Activated CD4-positive, alpha-beta T cell treated with anti-CD3 and anti-CD28 coated beads, Interleukin-2, amount 50 U/mL, for 16 hours (primary cell): ENCODE measurements around the gene DGKI.

Experiments used
- DNase-seq: peaks from one replicate; pipeline ENCODE4 v3.0.0-alpha.2; 2020

DGKI gene

DNA sequence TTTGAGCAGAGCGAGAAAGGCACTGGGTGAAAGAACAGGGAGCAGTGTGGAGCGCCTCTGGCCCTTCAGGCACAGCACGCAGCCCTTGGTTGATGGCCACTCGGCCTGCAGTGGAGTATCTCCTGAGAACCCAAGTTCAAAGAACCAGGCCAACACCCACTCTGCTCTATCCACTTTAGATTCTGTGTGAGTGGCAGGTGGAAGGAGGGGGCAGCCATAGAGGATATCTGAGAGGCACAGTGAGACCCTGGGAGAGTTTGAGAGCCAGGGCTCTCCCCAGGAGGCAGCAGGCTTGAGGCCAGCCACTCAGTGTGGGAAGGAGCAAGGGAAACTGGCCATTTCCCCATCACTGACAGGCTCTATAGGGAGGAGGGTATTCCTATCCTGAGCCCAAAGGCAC, 450.7 kb downstream of the DGKI start:
- DNase-seq = no peak

DNA sequence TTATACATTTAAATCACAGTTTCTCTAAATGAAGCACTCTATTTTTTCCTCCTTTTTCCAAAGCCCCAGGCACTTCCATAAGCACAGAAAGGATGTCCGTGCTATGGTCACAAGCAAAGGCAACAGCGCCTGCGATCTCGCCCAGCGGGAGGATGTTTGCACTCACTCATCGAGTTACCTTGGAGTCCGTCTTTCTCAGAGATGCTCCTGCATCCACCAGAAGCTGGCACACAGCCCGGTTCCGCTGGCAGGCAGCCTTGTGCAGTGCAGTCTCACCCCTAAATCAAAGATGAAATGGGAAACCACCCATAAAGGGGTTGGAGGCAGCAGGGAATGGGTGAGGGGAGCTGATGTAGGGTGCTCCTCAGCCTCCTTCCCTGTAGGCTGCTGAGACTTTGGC, 451.4 kb downstream of the DGKI start:
- DNase-seq = no peak

- DNase-seq = no peak
Observed at GRCh38 chr7:137393570-137393969, 453.2 kb downstream of the DGKI start.

- no peak for DNase-seq
Observed at GRCh38 chr7:137390076-137390475, 456.7 kb downstream of the DGKI start.

- no peak for DNase-seq
Observed at GRCh38 chr7:137388916-137389315, 457.9 kb downstream of the DGKI start.

- no peak for DNase-seq
Observed at GRCh38 chr7:137386966-137387365, 459.8 kb downstream of the DGKI start.

DNA sequence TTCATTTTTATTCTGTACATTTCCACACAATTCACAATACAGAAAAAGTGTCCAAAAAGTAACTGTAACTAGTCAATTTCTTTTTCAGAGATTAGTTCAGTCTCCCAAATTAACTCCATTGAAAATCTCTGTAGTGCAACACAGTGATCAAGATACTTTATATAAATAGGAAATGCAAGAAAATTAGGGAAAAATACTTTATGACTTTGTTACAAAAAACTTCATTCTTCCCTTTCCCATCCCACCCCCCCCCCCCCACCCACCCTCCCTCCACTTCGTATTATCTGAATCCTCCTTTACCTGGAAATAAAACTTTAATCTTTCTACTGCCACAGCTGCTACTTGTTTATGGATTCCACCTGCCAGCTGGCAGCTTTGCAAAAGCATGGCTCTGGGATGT, 465.7 kb downstream of the DGKI start:
- DNase-seq = no peak

DNA sequence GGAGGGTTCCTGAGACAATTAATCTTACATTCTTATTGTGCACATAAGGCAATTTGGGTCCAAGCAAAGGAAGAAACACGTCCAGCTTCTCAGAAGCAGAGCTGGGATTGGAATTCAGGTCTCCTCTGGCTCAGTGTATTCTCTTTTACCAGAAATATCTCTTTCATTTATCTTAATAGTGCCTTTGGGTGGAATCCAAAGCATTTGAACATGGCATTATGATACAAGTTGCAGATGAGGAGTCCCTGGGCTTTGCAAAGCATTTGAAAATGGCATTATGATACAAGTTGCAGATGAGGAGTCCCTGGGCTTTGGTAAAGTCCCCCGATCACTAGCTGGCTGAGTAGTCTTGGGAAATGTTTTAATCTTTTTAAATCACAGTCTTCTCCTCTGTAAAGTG, 473.3 kb downstream of the DGKI start:
- no peak for DNase-seq

GRCh38 chr7:137371616-137372015, 475.2 kb downstream of the DGKI start:
- no peak for DNase-seq

GRCh38 chr7:137366995-137367394, 479.8 kb downstream of the DGKI start:
- no peak for DNase-seq

- no peak for DNase-seq
Observed at GRCh38 chr7:137363683-137364082, 483.1 kb downstream of the DGKI start.

- DNase-seq = no peak
Observed at GRCh38 chr7:137360087-137360679, 486.6 kb downstream of the DGKI start.

- DNase-seq = no peak
Observed at GRCh38 chr7:137354961-137355360, 491.8 kb downstream of the DGKI start.

DNA sequence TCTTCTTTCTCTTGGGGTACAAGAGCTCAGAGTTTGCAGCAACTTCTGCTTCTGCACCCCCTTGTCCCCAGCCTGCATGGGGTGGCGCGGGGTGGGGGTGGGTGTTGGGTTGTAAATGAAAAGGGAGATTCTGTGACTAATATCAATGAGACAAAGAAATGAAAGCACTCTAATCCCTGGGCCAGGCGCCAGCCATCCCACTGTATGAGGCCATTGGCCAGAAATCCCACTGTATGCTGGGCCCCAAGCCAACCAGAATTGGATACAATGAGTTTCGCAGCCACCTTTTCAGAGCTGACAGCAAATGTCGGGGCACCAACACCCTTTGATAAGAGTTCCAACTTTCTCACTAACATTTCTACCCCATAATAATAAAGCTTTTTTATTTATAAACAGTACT, 492.4 kb downstream of the DGKI start:
- DNase-seq = no peak

- DNase-seq = no peak
Observed at GRCh38 chr7:137351941-137352340, 494.8 kb downstream of the DGKI start.

DNA sequence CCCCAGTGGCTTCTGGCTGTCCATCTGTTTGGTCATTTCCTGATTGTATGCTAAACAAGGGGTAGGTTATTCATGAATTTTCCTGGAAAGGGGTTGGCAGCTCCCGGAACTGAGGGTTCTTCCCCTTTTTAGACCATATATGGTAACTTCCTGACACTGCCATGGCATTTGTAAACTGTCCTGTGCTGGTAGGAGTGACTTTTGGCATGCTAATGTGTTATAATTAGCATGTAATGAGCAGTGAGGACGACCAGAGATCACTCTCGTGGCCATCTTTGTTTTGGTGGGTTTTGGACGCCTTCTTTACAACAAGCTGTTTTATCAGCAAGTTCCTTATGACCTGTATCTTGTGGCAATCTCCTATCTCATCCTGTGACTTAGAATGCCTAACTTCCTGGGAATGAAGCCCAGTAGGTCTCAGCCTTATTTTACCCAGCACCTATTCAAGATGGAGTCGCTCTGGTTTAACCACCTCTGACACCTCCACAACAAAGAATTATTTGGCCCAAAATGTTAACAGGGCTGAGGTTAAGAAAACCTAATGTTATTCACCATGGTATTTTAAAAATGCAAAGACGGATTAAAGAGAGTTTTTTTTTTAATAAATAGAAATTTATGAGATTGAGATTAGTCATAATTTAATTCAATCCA, 500.9 kb downstream of the DGKI start:
- DNase-seq = no peak

DNA sequence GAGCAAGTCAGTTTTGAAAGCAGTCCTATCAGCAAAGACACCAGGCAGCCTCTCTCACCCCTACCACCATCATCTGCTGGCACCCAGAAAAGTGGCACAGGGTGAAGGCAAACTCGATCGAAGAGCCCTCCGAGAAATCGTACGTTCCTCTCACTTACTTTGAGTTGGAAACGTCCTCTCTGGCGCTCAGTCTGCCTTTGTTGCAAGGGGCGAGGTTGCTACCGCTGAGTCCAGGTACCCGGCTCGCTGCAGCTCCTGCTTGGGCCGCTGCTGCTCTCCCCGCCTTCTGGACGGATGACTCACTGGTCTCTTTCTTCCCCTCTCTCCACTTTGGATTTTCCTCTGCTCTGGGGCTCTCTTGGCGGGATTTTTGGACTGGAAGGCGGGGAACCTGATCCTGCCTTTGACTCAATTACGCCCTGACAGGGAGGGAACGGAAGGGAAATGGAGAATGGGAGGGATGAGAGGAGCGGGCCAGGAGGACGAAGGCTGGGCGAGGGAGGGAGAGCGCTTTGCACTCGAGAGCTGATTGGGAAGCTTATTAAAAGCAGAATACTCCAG, 503.4 kb downstream of the DGKI start, which contains the start of gene PTN:
PTN (minus strand) TSS at position 453 of the 561 bp plus-strand sequence. CDS start 88,760 bp downstream, outside the sequence.
- DNase-seq = no peak

DNA sequence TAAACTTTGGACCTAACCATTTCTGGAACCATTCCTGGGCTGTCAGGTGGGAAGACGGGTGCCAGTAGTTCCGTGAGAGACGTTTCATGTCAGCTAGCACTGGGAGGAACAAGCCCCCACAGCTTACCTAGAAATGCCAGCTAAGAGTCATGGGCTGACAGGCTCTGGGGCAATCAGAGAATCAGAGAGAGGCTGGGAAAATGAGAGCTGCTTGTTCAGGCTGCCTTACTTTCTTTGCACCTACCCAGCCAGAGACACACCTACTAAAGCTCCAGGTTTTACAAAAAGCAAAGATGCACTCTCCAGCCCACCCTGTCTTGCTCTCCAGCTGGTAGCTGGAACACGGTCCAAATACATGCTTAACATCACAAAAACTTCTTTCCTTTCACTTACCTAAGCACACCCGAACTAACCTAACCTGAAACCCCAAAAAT, 503.9 kb downstream of the DGKI start:
- DNase-seq = no peak

DNA sequence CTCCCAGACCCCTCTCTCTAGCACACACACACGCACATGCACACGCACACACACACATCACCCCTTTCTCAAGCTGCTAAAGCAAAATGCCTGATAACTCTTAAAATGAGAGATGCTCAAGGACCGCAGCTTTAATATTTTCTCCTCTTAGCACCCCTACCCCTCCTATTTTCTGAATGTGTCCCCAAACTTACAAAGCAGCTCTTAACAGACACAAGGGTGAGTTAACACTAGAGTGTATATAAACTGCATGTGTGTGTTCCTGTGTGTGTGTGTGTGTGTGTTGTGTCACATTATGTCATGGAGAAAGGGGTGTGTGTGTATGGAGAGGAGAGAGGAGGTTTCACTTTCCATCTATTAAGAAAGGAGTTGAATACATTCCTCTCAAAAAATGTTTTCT, 504.5 kb downstream of the DGKI start:
- no peak for DNase-seq

- DNase-seq = no peak
Observed at GRCh38 chr7:137337902-137338301, 508.9 kb downstream of the DGKI start.

GRCh38 chr7:137335814-137336213, 511.0 kb downstream of the DGKI start:
- DNase-seq = peak; percentile 5

DNA sequence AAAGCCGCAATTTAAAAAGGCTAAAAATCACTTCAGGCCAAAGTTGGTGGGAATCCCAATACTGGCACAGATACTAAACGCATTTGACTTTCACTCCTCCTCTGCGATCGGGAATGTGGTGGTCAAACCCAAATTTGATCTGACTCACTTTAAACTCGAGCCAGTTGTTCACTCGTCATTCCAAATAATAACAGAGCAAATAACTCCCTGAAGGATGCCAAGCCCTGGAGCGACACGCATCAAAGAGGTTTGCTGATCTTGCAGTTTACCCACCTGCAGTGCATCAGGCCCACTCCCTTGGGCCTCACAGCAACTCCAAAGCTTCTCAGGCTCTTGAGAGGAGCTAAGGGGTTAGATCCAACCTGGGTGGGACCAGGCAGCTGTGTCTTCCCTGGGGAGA, 515.4 kb downstream of the DGKI start:
- DNase-seq = no peak
